MM.1S (cell line): ENCODE data around the gene CYB5R3.

Experiments
- DNase-seq: peaks from one replicate; pipeline ENCODE4 v3.0.0-alpha.2; 2015
- H2AFZ ChIP-seq: fragments of 300-600 bp; sonication (generic); 2 replicates; pipeline ENCODE4 v1.6.0; 2016; ENCODE audit warnings: antibody characterized with exemption, low read length
- H3F3A ChIP-seq: fragments of 300-600 bp; sonication (generic); 2 replicates; pipeline ENCODE4 v1.6.1; 2016; ENCODE audit warnings: mild to moderate bottlenecking, antibody characterized with exemption, low read length, moderate library complexity, mixed read lengths; ENCODE audit not compliant: insufficient read depth
- H3K27ac ChIP-seq: fragments of 300-600 bp; sonication (generic); 2 replicates; pipeline ENCODE4 v1.5.1; 2016; ENCODE audit warnings: mild to moderate bottlenecking, low read length
- H3K27me3 ChIP-seq: fragments of 300-600 bp; sonication (generic); replicated peaks from 2 replicates; pipeline ENCODE4 v1.6.0; 2016; ENCODE audit warnings: low read length; ENCODE audit not compliant: insufficient read depth
- H3K36me3 ChIP-seq: fragments of 300-600 bp; sonication (generic); replicated peaks from 2 replicates; pipeline ENCODE4 v1.6.1; 2016; ENCODE audit warnings: mild to moderate bottlenecking, low read length, mixed read lengths; ENCODE audit not compliant: insufficient read depth
- H3K4me1 ChIP-seq: fragments of 300-600 bp; sonication (generic); 2 replicates; pipeline ENCODE4 v1.6.1; 2016; ENCODE audit warnings: low read length, mixed read lengths
- H3K4me2 ChIP-seq: fragments of 300-600 bp; sonication (generic); 2 replicates; pipeline ENCODE4 v1.6.0; 2016; ENCODE audit warnings: low read depth, low read length
- H3K4me3 ChIP-seq: fragments of 300-600 bp; sonication (generic); 2 replicates; pipeline ENCODE4 v1.5.1; 2016; ENCODE audit warnings: low read length, mixed read lengths
- H3K79me2 ChIP-seq: fragments of 300-600 bp; sonication (generic); 2 replicates; pipeline ENCODE4 v1.6.1; 2016; ENCODE audit warnings: mixed run types, low read length, mixed read lengths
- H3K9ac ChIP-seq: fragments of 300-600 bp; sonication (generic); 2 replicates; pipeline ENCODE4 v1.6.1; 2016; ENCODE audit warnings: low read length, mixed read lengths
- H3K9me2 ChIP-seq: fragments of 300-600 bp; sonication (generic); replicated peaks from 2 replicates; pipeline ENCODE4 v1.6.1; 2016; ENCODE audit warnings: mild to moderate bottlenecking, low read length, mixed read lengths; ENCODE audit not compliant: insufficient read depth
- H3K9me3 ChIP-seq: fragments of 300-600 bp; sonication (generic); replicated peaks from 2 replicates; pipeline ENCODE4 v1.6.1; 2016; ENCODE audit warnings: mild to moderate bottlenecking, low read length, mixed read lengths; ENCODE audit not compliant: insufficient read depth
- H4K20me1 ChIP-seq: fragments of 300-600 bp; sonication (generic); 2 replicates; pipeline ENCODE4 v1.6.1; 2016; ENCODE audit warnings: mild to moderate bottlenecking, low read length, moderate library complexity, mixed read lengths; ENCODE audit not compliant: insufficient read depth
- EZH2 ChIP-seq: fragments of 300-600 bp; sonication (generic); optimal IDR thresholded peaks from 2 replicates; pipeline ENCODE3; 2017; ENCODE audit warnings: low read depth, mild to moderate bottlenecking, antibody characterized with exemption, low read length, mixed read lengths
- EZH2phosphoT487 ChIP-seq: fragments of 300-600 bp; sonication (generic); IDR thresholded peaks from 2 replicates; pipeline ENCODE4 v1.6.1; 2018; ENCODE audit warnings: antibody characterized with exemption, low read length
- TF ChIP-seq, protein P1 (sequence below): fragments of 300-600 bp; sonication (generic); IDR thresholded peaks from 2 replicates; pipeline ENCODE4 v1.5.1; 2016; ENCODE audit warnings: antibody characterized with exemption, low read length, mixed read lengths

The CYB5R3 gene

DNA sequence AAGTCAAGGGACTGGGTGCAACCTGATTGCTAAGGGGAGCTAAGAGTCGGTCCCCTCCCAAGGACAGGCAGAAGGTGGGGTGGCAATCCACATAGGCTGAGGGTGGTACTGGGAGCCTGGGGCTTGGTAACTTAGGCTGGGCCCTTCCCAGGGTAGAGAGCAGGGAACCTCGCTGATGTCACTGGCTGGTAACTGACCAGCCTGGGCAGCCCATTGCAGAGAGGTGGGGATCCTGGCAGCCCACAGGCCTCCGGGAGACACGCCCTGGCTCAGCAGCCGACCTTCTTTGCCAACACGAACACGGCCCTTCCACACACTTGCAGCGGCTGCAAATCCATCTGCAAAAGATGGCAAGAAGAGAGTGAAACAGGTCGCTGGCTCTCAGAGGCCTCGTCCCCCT lies 46.1 kb upstream of the CYB5R3 start:
- H2AFZ ChIP-seq: no peak overlapping the region
- H3K9me2 ChIP-seq: no peaks in the 10 kb centered on the region
- no peak overlapping the region for H3K9ac ChIP-seq
- H3K27me3 ChIP-seq: no peaks in the 10 kb centered on the region
- no peak overlapping the region for H3K27ac ChIP-seq
- DNase-seq: no peak
- TF ChIP-seq, protein P1, sequence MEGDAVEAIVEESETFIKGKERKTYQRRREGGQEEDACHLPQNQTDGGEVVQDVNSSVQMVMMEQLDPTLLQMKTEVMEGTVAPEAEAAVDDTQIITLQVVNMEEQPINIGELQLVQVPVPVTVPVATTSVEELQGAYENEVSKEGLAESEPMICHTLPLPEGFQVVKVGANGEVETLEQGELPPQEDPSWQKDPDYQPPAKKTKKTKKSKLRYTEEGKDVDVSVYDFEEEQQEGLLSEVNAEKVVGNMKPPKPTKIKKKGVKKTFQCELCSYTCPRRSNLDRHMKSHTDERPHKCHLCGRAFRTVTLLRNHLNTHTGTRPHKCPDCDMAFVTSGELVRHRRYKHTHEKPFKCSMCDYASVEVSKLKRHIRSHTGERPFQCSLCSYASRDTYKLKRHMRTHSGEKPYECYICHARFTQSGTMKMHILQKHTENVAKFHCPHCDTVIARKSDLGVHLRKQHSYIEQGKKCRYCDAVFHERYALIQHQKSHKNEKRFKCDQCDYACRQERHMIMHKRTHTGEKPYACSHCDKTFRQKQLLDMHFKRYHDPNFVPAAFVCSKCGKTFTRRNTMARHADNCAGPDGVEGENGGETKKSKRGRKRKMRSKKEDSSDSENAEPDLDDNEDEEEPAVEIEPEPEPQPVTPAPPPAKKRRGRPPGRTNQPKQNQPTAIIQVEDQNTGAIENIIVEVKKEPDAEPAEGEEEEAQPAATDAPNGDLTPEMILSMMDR: no peak
- no peak for TF ChIP-seq EZH2
- no peak for TF ChIP-seq EZH2phosphoT487
- H3K9me3 ChIP-seq: no peaks in the 10 kb centered on the region
- no peaks in the 10 kb centered on the region for H3K79me2 ChIP-seq
- no peaks in the 10 kb centered on the region for H3K36me3 ChIP-seq
- no peaks in the 10 kb centered on the region for H4K20me1 ChIP-seq
- H3K4me2 ChIP-seq: no peak overlapping the region
- H3F3A ChIP-seq: no peaks in the 10 kb centered on the region
- no peak overlapping the region for H3K4me3 ChIP-seq
- no peaks in the 10 kb centered on the region for H3K4me1 ChIP-seq

DNA sequence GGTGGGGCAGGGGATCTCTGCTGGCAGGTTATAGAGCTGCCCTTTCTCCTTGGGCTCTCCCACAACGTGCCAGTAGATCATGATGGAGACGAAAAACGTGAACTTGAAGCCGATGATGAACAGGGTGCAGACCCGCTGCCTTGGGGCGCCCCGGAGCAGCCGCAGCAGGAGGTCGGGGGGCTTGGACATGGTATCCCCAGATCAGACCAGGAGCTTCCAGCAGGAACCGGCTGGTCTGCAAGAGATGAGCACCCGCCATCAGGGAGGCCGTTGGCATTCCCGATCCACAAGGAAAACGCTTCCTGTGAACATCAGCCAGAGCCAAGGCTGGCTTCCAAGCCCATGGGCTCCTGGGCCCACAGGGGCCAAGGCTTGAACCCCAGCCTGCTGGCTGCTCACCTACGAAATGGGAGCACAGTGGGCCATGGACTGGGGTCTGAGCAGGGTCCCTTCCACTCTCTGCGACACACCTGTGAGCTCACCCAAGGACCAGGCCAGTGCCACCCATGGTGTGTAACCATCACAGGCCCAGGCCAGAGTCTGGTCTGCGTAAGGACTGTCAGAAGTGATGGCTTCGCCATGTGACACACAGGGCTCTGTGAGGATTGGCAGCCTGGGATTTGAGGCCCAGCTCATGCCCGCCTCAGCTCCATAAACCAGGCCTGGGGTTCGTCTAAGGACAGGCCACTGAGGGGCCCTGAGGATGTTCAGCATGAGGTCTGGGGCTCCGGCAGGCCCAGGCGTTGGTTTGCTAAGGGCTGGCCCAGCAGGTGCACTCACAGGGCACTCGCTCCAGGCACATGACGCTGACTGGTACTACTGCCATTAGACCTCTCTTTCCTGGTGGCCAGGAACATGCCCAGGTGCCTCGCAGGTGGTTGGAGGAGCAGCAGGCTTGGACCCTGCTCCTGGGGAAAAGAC lies 44.8 kb upstream of the CYB5R3 start:
- Histone ChIP-seq H3K9ac (no peak overlapping the region), H3K4me1 (no peaks in the 10 kb centered on the region), H2AFZ (no peak overlapping the region), H3K9me2 (no peaks in the 10 kb centered on the region), H3K27ac (no peak overlapping the region), H3K36me3 (no peaks in the 10 kb centered on the region), H3K79me2 (no peaks in the 10 kb centered on the region), H3K4me2 (no peak overlapping the region), H3F3A (no peaks in the 10 kb centered on the region), H3K4me3 (no peak overlapping the region), H3K27me3 (no peaks in the 10 kb centered on the region), H3K9me3 (no peaks in the 10 kb centered on the region), H4K20me1 (no peaks in the 10 kb centered on the region)
- TF ChIP-seq, protein P1: no peak
- no peak for TF ChIP-seq EZH2
- TF ChIP-seq EZH2phosphoT487: no peak
- no peak for DNase-seq

DNA sequence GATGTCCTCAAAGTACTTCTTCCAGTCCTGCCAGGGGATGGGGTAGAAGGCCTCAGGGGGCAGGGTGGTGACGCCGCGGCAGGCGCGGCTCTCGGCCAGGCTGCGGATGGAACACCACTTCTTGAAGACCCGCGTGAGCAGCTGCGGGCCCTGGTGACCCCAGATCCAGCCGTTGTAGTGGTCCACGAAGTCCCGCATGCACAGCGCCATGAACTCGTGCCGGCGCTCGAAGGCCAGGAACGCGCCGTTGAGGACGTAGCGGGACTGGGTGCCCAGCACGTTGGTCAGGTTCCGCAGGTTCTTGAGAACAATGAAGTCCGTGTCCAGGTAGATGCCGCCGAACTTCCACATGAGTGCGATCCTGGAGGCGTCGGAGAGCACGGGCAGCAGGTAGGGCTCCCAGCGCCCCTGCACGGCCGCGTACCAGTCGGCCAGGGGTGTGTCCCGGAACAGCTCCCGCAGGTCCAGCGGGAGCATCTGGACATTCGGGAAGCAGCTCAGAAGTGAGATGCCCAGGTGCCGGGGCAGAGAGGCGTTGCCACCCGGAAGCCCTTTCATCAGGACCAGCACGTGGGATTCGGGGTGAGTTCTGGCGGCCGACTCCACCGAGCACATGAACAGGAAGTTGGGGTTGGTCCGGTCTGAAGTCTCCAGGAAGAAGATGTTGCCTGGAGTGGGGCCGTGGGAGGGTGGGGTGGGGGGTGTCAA lies 44.0 kb upstream of the CYB5R3 start:
- no peaks in the 10 kb centered on the region for H3K79me2 ChIP-seq
- H3K4me3 ChIP-seq: no peak overlapping the region
- no peak overlapping the region for H2AFZ ChIP-seq
- H3K4me2 ChIP-seq: no peak overlapping the region
- no peak overlapping the region for H3K9ac ChIP-seq
- H3K27ac ChIP-seq: no peak overlapping the region
- no peaks in the 10 kb centered on the region for H3K36me3 ChIP-seq
- no peaks in the 10 kb centered on the region for H3K27me3 ChIP-seq
- TF ChIP-seq EZH2 (no peak), EZH2phosphoT487 (no peak)
- TF ChIP-seq, protein P1: no peak
- no peak for DNase-seq
- no peaks in the 10 kb centered on the region for H3K4me1 ChIP-seq
- no peaks in the 10 kb centered on the region for H4K20me1 ChIP-seq
- H3K9me2 ChIP-seq: no peaks in the 10 kb centered on the region
- H3K9me3 ChIP-seq: no peaks in the 10 kb centered on the region
- no peaks in the 10 kb centered on the region for H3F3A ChIP-seq
